ENCODE measurements around the gene ACAD11. TPM values are rescaled to one million over a fixed set of nuclear protein-coding genes. Genes with fewer than 3 reads are reported as not detected.

The ACAD11 gene
- total RNA-seq, 1 experiment from 2014 or later = 12.6 TPM

DNA sequence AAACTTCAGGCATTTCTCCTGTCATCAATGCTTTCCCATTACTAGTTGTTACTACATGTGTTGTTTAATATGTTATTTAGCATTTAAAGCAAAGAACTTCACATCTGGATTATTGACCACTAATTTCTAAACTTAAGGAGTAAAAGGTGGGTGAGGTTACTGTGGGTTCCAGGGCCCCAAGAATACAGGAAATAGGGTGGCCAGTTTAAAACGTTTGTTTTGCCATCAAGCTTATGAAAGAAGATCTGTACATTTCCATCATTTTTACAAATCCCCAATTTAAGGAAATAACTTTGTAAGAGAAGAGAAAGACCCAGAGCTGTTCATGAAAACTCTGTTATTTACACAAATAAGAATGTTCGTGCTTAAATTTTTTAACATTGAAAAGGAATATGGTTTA lies 117.0 kb downstream of the ACAD11 start:
- ATAC-seq (no peak), DNase-seq (ENCODE audit: low read depth, low spot score) (no peak)
- H3K9me3 ChIP-seq (ENCODE audit: control insufficient read depth in 1 of 2, insufficient read depth in 1 of 2, low read depth in 1 of 2, low read length in 2 of 2) = no peaks in the 10 kb centered on the region
- H3K9ac ChIP-seq (ENCODE audit: low read length) = no peak overlapping the region
- no peaks in the 10 kb centered on the region for H3K9me2 ChIP-seq (ENCODE audit: insufficient read depth)
- TF ChIP-seq JUND (IDR thresholded peaks at IDR 0.05) = no peak
- TF ChIP-seq EGR1 (IDR thresholded peaks at IDR 0.05; ENCODE audit: low read depth) = no peak
- no peak for TF ChIP-seq ZFX (IDR thresholded peaks at IDR 0.05)
- TF ChIP-seq, protein P1, sequence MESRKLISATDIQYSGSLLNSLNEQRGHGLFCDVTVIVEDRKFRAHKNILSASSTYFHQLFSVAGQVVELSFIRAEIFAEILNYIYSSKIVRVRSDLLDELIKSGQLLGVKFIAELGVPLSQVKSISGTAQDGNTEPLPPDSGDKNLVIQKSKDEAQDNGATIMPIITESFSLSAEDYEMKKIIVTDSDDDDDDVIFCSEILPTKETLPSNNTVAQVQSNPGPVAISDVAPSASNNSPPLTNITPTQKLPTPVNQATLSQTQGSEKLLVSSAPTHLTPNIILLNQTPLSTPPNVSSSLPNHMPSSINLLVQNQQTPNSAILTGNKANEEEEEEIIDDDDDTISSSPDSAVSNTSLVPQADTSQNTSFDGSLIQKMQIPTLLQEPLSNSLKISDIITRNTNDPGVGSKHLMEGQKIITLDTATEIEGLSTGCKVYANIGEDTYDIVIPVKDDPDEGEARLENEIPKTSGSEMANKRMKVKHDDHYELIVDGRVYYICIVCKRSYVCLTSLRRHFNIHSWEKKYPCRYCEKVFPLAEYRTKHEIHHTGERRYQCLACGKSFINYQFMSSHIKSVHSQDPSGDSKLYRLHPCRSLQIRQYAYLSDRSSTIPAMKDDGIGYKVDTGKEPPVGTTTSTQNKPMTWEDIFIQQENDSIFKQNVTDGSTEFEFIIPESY (IDR thresholded peaks at IDR 0.05; ENCODE audit: extremely low read depth, insufficient replicate concordance, low read length) = no peak
- TF ChIP-seq CBX3 (IDR thresholded peaks at IDR 0.05; ENCODE audit: low read depth) = no peak
- TF ChIP-seq, protein P2, sequence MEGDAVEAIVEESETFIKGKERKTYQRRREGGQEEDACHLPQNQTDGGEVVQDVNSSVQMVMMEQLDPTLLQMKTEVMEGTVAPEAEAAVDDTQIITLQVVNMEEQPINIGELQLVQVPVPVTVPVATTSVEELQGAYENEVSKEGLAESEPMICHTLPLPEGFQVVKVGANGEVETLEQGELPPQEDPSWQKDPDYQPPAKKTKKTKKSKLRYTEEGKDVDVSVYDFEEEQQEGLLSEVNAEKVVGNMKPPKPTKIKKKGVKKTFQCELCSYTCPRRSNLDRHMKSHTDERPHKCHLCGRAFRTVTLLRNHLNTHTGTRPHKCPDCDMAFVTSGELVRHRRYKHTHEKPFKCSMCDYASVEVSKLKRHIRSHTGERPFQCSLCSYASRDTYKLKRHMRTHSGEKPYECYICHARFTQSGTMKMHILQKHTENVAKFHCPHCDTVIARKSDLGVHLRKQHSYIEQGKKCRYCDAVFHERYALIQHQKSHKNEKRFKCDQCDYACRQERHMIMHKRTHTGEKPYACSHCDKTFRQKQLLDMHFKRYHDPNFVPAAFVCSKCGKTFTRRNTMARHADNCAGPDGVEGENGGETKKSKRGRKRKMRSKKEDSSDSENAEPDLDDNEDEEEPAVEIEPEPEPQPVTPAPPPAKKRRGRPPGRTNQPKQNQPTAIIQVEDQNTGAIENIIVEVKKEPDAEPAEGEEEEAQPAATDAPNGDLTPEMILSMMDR (IDR thresholded peaks at IDR 0.05 in 2 of 3, conservative IDR thresholded peaks at IDR 0.05 in 1 of 3; ENCODE audit: borderline replicate concordance in 1 of 3, insufficient read depth in 1 of 3, low read depth in 2 of 3, low read length in 2 of 3) = no peak
- TF ChIP-seq, protein P3, sequence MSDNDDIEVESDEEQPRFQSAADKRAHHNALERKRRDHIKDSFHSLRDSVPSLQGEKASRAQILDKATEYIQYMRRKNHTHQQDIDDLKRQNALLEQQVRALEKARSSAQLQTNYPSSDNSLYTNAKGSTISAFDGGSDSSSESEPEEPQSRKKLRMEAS (IDR thresholded peaks at IDR 0.05) = no peak
- no peak overlapping the region for H3K4me3 ChIP-seq (replicated peaks in 1 of 2; ENCODE audit: low read depth in 1 of 2, low read length in 2 of 2)
- no TSS peak for BruUV-seq (replicated peaks)
- H3K4me2 ChIP-seq (ENCODE audit: low read length) = peak overlapping the region; percentile 38
- CTCF ChIA-PET = no interaction called here
- no peak overlapping the region for H2AFZ ChIP-seq (ENCODE audit: low read depth, low read length, poor library complexity, severe bottlenecking)
- no peak overlapping the region for H3K27ac ChIP-seq (ENCODE audit: low read depth, low read length)
- H3K4me1 ChIP-seq (ENCODE audit: control insufficient read depth in 1 of 2, insufficient read depth in 2 of 2, low read length in 2 of 2) = peaks cover 10 to 15% of the 10 kb centered on the region in 2 experiments
- POLR2A ChIA-PET = no interaction called here
- RAD21 ChIA-PET (ENCODE audit: low non-redundant PET in 1 of 2, low total read pairs in 2 of 2, uncharacterized antibody in 2 of 2, unreplicated experiment in 2 of 2) = no interaction called here
- no peaks in the 10 kb centered on the region for H3K27me3 ChIP-seq (ENCODE audit: insufficient read depth, low read length)
- H4K20me1 ChIP-seq (ENCODE audit: insufficient read depth) = no peaks in the 10 kb centered on the region
- H3K36me3 ChIP-seq (ENCODE audit: control insufficient read depth in 1 of 2, insufficient read depth in 2 of 2, low read length in 2 of 2) = peaks cover 0 to 2% of the 10 kb centered on the region in 2 experiments; a peak in 1 of 4 replicates
- no peaks in the 10 kb centered on the region for H3K79me2 ChIP-seq (ENCODE audit: insufficient read depth, low read length)
- intact Hi-C loops (cut with micrococcal nuclease) = loop anchor here (10.0 kb wide), 1 partner anchor 842 kb away; no protein-coding TSS in a partner anchor

Measured in HCT116 (cell line).